Nephron (organoid): ENCODE measurements around the gene MAP3K5.
A peak's percentile ranks its signal among the peaks of the same experiment; 100 is the strongest.

ENCODE experiments used
- H3K27ac Mint-ChIP-seq, 3 experiments: 2 replicates each; pipeline ENCODE4 v1.8.0; 2020; ENCODE audit warnings: mixed read lengths in 3 of 3, mild to moderate bottlenecking in 2 of 3, moderate library complexity in 1 of 3
- H3K27me3 Mint-ChIP-seq: 2 replicates; pipeline ENCODE4 v1.8.0; 2021; ENCODE audit warnings: low read depth, mild to moderate bottlenecking, moderate library complexity, mixed read lengths
- H3K36me3 Mint-ChIP-seq: 2 replicates; pipeline ENCODE4 v1.8.0; 2020; ENCODE audit warnings: low read depth, mixed read lengths
- H3K4me1 Mint-ChIP-seq: 2 replicates; pipeline ENCODE4 v1.8.0; 2020; ENCODE audit warnings: mixed read lengths
- H3K4me3 Mint-ChIP-seq, 3 experiments: 2 replicates each; pipeline ENCODE4 v1.8.0; 2020; ENCODE audit warnings: mild to moderate bottlenecking in 3 of 3, mixed read lengths in 3 of 3, moderate library complexity in 2 of 3
- H3K9me3 Mint-ChIP-seq: 2 replicates; pipeline ENCODE4 v1.8.0; 2020; ENCODE audit warnings: mixed read lengths
- CTCF ChIP-seq, 3 experiments: fragments of 200-600 bp; sonication (generic); IDR thresholded peaks; one replicate each; pipeline ENCODE4 v1.5.0; 2021; ENCODE audit warnings: antibody characterized with exemption in 3 of 3; ENCODE audit not compliant: unreplicated experiment in 3 of 3

MAP3K5 gene

GRCh38 chr6:136644597-136644952, 147.7 kb downstream of the MAP3K5 start:
- Mint-ChIP-seq H3K9me3 (no peaks in the 10 kb centered on the region), H3K4me1 (peaks cover 4% of the 10 kb centered on the region), H3K4me3 (no peak overlapping the region), H3K27me3 (no peaks in the 10 kb centered on the region), H3K27ac (no peak overlapping the region), H3K36me3 (no peaks in the 10 kb centered on the region)
- no peak for TF ChIP-seq CTCF (IDR thresholded peaks at IDR 0.05; ENCODE audit: unreplicated experiment in 3 of 3)

- H3K4me3 Mint-ChIP-seq = no peak overlapping the region
- H3K27ac Mint-ChIP-seq = no peak overlapping the region
- H3K27me3 Mint-ChIP-seq = no peaks in the 10 kb centered on the region
- H3K4me1 Mint-ChIP-seq = peaks cover 4% of the 10 kb centered on the region
- no peaks in the 10 kb centered on the region for H3K9me3 Mint-ChIP-seq
- peak; percentile 88 to 89 (median 89) for TF ChIP-seq CTCF (IDR thresholded peaks at IDR 0.05; ENCODE audit: unreplicated experiment in 3 of 3)
- no peaks in the 10 kb centered on the region for H3K36me3 Mint-ChIP-seq
Observed at GRCh38 chr6:136643850-136644596, 148.3 kb downstream of the MAP3K5 start.

- Mint-ChIP-seq H3K27me3 (no peaks in the 10 kb centered on the region), H3K9me3 (no peaks in the 10 kb centered on the region), H3K4me3 (no peak overlapping the region), H3K4me1 (peaks cover 4% of the 10 kb centered on the region), H3K27ac (no peak overlapping the region), H3K36me3 (no peaks in the 10 kb centered on the region)
- TF ChIP-seq CTCF (IDR thresholded peaks at IDR 0.05; ENCODE audit: unreplicated experiment in 3 of 3) = no peak
Observed at GRCh38 chr6:136641873-136642465, 150.3 kb downstream of the MAP3K5 start.

GRCh38 chr6:136641166-136641565, 151.1 kb downstream of the MAP3K5 start:
- no peaks in the 10 kb centered on the region for H3K9me3 Mint-ChIP-seq
- no peaks in the 10 kb centered on the region for H3K27me3 Mint-ChIP-seq
- H3K4me1 Mint-ChIP-seq = peaks cover 4% of the 10 kb centered on the region
- TF ChIP-seq CTCF (IDR thresholded peaks at IDR 0.05; ENCODE audit: unreplicated experiment in 3 of 3) = no peak
- no peaks in the 10 kb centered on the region for H3K36me3 Mint-ChIP-seq
- no peak overlapping the region for H3K4me3 Mint-ChIP-seq
- H3K27ac Mint-ChIP-seq = no peak overlapping the region

GRCh38 chr6:136640132-136640915, 152.0 kb downstream of the MAP3K5 start:
- Mint-ChIP-seq H3K9me3 (no peaks in the 10 kb centered on the region), H3K4me1 (peaks cover 4% of the 10 kb centered on the region), H3K27ac (no peak overlapping the region), H3K36me3 (no peaks in the 10 kb centered on the region), H3K4me3 (no peak overlapping the region), H3K27me3 (no peaks in the 10 kb centered on the region)
- TF ChIP-seq CTCF (IDR thresholded peaks at IDR 0.05; ENCODE audit: unreplicated experiment in 3 of 3) = no peak
